ENCODE data around the gene ADAMTS12.

ADAMTS12 gene

DNA sequence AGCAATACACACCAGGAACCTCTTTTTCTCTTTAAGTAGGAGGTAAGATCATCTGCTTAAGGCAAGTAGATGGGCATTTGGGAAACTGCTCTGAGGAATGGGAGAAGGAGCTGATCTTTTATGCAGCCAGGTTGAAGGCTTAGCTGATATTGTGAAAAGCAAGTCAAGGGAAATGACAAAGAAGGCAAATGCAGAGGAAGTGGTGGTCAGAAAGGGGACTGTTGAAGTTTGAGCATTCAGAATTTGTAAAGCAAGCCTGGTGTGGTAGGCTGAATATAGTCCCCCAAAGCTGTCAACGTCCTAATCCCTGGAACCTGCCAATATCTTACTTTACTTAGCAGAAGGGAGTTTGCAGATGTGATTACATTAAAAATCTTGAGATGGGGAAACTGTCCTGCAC lies 128.9 kb downstream of the ADAMTS12 start:
- no peak for DNase-seq (ENCODE audit: low read depth)

DNA sequence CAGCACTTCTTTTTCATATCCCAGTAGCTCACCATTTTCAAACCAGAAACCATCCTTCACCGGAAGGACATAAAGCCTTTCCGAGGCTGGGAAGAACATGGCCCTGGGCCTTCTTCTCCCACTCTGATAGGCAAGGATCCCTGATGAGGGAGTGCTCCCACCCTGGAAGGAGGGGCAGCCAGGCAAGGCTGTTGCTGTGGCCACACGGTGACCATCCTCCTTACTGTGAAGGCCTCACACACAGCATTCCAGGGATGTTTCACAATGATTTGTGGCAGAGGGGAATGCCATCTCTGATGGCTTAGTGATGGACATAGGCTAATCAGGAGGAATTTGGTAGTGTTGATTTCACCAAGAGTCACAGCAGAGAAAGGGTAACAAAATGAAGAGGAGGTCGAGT lies 130.7 kb downstream of the ADAMTS12 start:
- peak; percentile 55 for DNase-seq (ENCODE audit: low read depth)

DNA sequence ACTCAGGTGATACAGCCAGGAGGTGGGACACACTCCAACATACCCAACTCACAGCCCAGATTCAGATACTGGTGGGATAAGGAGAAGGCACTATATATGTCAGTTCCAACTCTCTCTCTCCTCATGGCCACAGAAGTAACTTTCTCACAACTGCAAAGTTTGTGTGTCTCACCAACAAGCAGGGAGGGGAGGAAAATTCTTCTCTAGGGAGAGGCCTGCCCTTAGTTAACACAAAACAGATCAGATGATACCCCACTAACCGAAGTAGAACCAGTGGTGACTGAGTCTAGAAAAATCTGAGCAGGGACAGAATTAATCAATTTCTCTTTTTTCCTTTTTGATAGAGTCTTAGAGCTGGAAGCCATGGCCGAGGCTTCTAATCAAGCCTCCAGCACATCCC lies 133.1 kb downstream of the ADAMTS12 start:
- no peak for DNase-seq (ENCODE audit: low read depth)

DNA sequence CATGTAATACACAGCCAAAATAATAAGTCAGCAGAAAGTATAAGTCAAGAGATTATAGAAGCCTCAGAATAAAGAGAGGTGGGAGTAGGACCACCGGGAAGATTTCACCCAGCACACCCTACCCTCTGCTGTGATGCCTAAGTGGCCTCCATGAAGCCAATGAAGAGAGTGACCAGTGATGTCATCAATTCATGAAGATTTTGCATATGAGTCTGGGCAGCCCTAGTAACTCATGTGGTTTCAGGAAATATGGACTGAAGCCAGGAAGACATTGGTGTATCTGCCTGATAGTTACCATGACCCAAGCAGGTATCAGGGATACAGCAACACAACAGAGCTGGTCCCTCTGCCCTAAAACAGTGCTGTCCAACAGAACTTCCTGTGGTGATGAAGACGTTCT lies 135.3 kb downstream of the ADAMTS12 start:
- DNase-seq (ENCODE audit: low read depth) = no peak

DNA sequence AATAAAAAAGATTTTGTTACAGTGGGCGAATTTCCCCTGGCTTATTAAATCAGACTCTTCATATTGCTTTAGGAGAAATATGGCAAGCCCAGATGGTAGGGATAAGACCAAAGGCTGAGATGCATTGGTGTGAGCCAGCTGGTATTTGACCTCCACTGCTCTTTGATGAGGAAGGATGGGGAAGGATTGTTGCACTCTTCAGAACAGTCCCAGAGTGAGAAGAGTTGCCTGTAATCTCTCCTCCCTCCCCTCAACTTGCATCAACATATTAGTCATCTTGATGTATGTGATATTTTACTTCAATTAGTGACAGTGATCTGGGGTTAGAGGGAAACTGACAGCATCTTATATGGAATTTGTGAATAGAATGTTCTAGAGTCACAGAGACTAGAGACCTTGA lies 136.6 kb downstream of the ADAMTS12 start:
- DNase-seq (ENCODE audit: low read depth) = peak; percentile 81

DNA sequence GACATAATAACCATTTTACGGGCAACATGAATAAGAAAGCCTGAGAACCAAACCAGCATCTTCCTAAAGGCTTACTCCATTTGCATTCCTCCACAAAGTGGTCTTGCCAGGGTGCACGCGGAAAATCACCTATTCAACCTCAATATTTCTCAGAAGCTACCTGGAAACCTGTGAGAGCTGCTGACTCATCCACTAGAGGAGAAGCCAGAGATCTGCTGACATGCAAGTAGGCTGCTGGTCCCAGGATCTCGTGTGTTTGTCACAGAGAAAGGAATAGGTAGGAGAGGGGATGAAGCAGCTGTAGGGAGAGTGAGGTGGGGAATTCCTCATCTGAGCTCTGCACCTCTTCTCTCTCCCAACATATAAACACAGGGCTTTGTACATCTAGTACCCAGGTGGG lies 138.1 kb downstream of the ADAMTS12 start:
- no peak for DNase-seq (ENCODE audit: low read depth)

DNA sequence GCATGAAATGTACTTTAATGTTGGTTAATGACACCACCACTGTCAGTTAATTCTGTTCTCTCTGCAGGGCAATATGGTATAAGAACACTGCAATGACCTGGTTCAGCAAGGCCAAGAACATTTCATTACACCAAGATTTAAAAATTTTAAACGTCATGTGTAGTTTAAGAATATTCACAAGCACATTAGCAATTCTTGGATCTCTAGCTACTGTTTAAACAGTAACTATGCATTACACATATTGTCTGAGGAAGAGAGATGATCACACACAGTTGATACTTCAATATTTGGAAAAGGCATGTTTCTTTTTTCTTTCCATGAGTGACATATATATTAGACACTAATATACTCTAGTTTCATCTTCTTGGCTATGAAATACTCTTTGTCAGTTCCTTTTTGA lies 143.0 kb downstream of the ADAMTS12 start:
- no peak for DNase-seq (ENCODE audit: low read depth)

DNA sequence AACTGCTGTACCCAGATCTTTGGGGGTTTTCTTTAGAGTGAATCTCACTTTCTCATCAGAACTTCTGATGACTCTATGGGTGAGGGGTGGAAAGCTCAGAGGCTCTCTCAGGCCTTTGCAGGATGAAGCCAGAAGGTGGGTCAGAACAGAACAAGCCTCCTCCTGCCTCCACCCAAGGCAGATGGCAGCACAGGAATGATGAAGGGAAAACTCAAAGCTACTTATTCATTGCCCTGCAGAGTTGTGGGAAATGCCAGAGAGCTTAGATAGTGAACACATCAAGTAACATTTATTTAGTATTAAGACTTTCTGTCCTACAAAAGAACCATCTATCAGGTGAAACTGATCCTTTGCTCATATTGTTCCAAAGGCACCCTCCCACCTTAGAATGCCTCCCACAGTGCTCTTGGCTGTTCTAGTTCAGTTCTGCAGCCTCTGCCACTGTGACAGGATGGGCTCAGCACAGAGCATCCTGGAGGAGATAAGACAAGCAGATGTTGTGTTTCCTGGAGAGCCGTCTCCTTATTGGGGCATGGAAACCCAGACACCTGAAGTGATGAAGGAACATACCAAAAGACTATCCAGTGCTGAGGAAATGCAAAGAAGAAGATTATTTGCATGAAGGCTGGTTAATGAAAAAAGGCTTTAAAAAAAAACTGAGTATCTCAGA lies 146.6 kb downstream of the ADAMTS12 start:
- peak; percentile 42 for DNase-seq (ENCODE audit: low read depth)

DNA sequence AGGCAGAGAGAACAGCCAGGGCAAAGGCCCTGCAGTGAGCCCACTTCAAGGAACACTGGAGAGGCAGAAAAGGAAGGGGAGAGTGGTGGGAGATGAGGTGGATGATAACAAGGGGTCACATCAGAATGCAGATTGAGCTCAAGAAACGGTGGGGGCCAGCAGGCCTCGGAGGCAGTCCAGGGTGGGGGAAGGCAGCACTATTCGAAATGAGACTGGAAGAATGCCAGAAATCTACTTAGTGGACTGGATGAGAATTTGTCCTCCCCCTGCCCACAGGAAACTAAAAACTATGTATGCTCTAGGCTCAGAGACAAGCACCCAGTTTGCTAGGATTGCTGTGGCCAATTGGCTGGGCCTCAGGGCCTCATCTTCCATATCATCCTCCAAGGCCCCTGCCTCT lies 148.7 kb downstream of the ADAMTS12 start:
- DNase-seq (ENCODE audit: low read depth) = no peak

DNA sequence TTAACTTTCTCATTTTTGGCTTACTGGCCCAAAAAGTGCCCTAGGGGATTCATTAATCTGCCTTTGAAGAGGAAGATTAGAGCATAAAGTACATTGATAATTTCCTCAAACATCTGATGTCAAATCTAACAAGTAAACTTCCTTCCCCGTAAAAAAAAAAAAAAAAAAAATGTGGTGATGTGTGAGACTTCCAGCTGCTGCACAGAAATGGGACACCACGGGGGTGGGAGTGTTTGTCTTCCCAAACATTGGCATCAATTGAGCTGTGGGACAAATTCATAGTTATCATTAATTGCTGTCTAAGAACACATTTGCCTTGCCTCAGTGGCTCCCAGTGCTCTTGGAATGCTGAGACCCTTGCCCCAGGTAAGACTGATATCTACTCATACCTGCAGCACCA lies 149.6 kb downstream of the ADAMTS12 start:
- DNase-seq (ENCODE audit: low read depth) = no peak

DNA sequence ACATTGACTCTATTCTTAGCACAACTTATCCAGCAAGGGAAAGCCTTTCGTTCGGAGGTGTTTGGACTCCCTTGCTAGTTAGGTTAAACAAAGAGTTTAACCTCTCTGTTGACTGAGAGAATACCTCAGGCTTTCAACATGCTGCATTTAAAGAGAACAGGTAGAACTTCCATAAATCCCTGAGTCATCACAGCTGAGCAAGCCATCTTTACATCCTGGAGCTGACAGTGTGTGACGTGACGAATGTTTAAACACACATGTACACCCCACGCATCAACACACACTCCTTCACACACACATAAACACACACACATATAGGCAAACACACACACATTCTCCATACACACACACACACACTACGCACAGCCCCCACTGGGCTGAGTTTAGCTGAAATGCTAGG lies 152.8 kb downstream of the ADAMTS12 start:
- DNase-seq (ENCODE audit: low read depth) = no peak

DNA sequence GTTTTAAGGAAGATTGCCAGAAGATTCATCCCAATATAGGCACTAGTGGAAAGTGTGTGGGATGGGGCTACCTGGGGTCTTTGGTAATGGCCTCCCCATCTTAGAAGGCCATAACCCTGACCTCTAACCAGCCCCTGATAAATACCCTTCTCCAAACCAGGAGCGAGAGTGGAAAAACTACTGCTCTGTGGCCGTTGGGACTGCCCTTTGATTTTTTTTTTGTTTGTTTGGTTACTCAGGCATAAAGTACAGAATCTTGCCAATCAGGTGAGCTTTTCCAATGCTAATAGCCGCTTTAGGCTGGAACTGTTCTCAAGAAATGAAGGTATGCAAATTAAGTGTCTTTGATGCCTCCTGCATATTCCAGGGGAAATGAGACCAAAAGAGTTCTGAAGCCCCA lies 153.7 kb downstream of the ADAMTS12 start:
- DNase-seq (ENCODE audit: low read depth) = no peak

DNA sequence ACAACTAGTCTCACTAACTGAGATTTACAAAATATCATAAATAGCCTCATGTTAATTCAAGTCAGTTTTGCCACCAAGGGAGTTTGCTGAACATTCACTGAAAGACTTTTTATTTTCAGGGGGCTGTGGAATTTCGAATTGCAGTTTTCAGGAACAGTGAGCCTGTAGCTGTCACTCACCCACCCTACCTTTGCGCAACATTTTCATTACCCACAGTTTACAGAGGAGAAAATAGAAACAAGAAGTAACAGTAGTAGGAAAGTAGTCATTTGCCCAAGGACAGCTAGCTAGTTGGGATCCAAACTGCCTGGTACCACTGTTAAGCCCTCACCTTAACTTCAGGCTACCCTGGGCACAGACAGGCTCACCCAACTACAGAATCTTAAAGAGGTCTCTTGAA lies 154.1 kb downstream of the ADAMTS12 start:
- no peak for DNase-seq (ENCODE audit: low read depth)

DNA sequence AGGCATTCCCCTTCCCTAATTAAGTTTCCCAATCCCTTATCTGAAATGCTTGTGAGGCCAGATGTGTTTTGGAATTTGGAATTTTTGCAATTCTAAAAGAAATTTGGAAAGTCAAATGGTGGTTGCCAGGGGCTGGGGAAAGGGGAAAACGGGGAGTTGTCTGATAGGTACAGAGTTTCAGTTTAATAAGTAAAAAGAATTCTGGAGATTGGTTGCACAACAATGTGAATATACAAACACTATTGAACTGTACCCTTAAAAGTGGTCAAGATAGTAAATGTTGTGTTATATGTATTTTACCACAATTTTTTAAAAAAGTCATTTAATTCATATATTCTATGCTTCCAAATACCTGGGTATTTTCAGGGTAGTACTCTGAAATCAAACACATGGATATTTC lies 154.5 kb downstream of the ADAMTS12 start:
- DNase-seq (ENCODE audit: low read depth) = no peak

DNA sequence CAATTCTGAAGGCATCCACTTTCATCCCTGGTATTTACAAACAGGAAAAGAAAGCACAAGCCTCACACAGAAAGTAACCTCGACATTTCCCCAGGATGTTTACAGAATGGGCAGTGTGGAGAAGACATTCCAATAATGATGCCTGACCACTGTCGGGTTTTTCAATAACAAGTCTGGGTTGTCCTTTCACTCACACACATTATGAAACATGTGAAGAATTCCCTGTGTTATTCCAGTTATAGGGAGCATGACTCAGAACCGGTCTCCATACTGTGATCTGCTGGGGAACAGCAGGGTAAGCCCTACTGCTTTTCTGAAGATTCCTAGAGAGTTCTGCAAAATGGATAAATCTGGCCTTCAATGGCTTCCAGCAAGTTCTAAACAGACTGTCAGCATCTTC lies 155.3 kb downstream of the ADAMTS12 start:
- DNase-seq (ENCODE audit: low read depth) = peak; percentile 93

DNA sequence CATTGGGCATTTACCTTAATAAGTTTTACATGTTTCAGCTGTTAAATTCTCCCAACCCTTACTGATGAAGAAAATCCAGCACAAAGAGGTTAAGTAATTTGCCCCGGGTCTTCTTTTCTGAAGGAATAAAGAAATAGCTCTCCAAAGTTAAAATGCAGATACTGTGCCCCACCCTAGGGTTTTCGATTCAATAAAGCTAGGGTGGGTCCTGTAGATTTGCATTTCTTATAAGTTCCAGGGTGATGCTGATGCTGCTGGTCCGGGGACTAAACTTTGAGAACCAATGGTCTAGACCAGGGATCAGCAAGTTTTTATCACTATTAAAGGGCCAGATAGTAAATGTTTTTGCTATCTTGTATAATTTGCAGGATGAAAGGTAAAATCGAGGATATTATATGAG lies 156.7 kb downstream of the ADAMTS12 start:
- no peak for DNase-seq (ENCODE audit: low read depth)

DNA sequence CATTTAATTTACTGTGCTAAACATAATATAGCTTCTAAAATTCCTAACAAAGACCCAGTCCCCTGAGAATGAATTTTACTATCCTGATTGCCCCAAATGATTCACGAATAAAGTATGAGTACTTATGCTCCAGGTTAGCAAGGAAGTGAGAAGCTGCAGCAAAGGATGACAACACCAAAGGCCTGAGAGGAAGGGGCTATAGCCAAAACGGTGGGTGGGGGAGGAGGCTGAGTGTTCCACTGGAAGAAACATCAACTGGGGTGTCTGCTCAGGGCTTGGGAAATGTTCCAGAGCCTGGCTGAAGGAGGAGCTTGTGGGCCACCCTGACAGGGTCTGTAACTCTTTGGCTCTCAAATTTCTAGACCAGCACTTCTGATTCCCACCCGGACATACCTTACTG lies 157.3 kb downstream of the ADAMTS12 start:
- DNase-seq (ENCODE audit: low read depth) = peak; percentile 65

DNA sequence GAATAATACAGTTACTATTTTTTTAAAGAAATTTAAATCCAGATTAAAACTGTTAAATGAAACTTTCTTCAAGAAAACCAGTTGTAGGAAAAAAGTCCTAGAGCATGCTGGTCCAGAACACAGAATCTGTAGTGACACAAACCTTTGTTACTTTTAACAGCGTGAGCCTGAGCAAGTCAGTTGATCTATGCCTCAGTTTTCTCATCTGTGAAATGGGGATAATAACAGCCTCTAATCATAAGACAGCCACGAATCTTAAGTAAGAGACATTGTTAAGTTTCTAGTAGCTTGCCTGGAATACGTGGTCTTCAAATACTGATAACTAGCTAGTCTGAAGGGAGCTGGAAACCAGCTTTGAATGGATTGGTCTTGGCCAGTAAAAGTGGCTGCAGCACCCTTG lies 158.6 kb downstream of the ADAMTS12 start:
- no peak for DNase-seq (ENCODE audit: low read depth)

DNA sequence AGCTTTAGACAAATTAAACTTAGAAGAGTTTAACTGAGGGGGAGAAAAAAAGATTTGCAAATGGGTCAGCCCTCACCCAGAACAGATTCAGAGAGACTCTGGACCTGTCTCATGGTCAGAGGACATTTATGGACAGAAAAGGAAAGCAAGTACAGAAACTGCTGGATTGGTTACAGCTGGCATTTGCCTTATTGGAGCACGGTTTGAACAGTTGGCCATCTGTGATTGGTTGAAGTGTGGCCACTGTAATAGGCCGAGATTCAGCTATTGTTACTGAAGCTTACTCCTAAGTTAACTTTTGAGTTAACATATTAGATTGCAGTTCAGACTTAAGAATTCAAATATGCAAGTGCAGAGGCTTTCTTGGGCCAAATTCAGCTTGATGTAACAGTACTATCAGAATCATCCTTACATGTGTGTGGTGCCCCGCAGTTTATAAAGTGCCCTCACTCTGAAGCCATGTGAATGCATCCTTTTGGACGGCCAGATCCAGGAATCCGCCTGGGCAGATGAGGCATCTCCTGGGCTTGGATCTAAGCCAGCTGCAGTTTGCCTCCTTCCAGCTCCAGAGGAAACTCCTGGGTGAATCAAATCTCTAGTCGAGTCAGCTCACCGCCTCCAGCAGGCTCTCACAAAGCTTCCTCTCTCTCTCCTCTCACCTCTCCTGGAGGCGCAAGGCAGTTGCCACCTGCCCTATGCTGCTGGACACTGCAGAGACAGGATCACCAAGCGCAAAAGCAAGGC lies 165.2 kb downstream of the ADAMTS12 start:
- peak; percentile 41 for DNase-seq (ENCODE audit: low read depth)

DNA sequence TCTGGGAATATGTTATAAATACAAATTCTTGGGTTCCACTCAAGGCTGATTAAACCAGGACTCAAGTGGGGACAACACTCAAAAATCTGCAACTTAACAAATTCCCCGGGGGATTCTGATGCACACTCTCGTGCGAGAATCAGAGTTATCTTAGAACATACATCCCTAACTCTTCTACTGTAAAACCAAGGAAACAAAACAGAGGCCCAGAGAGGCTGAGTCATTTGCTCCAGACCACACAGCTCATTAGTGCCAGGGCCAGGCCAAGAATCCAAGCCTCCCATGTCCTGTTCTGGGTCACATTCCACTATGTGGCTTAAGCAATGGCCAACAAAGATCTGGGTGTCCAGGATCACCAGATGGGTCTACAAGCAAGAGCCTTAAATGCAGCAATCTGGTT lies 166.0 kb downstream of the ADAMTS12 start:
- DNase-seq (ENCODE audit: low read depth) = peak; percentile 68

DNA sequence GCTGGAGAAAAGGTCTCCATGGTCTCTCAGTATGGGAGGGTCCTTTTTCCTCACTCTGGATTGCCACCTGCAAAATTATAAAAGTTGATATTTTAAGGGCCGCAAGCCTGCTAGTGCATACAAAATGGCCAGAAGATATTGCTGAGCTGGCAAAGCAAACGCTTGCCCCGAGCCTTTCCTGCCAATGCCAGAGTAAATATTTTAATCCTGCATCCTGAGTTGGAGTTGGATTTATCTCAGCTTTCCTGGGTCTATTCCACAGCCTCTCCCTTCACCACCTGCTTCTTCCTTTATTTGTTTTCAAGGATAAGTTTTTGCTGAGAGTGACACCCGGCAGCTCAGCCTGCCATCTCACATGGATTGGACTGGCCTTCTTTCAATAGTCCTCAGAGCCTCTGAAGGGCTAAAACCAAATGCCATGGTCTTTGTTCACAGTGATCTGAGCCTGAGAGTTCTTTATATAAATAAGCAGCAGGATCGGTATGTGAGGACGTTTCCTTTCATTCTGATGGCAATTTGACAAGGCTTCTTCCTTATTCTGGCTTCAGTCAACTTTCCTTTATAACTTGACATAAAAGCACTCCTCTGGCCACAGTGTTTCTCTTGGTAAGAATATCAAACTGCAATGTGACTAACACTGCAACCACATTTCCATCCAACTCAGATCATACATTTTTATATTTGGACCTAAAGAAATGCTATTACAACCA lies 170.1 kb downstream of the ADAMTS12 start:
- DNase-seq (ENCODE audit: low read depth) = peak; percentile 65

DNA sequence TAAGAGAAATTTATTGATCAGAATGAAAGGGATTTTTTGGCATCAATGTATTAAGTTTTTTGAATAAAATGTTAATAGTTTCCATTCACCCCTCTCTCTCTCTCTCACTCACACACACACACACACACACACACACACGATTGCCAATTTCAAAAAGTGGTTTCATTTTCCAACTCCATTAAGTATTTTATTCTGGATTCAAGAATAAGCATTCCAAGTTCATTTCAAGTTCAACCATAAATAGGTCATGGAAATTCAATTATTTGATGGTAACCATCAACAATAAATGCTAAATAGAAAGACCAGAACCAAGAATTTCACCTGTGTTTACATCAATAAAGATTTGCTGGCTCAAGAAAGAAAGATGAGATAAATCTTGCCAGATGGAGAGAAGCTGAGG lies 171.6 kb downstream of the ADAMTS12 start:
- DNase-seq (ENCODE audit: low read depth) = no peak

DNA sequence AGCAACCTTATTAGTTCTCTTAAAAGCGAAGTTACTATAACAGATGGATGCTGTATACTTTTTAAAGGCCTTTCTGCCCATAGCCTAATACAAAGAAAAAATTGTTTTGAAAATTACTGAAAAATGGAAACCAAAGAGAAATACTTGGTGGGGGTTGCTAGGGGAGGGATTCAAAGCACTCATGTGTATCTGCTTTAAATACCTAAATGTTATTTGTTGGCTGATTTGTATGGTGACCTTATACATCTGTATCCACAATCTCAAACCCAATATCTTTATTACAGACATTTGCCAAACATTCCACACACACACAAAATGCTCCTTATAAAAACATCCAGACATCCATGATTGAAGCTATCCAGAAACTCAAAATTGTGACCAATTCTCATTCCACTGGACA lies 172.0 kb downstream of the ADAMTS12 start:
- DNase-seq (ENCODE audit: low read depth) = no peak

Measured in iris pigment epithelial cell (primary cell).